Endothelial cell of umbilical vein (primary cell): ENCODE results near the gene PLAGL2.

Source experiments
- CTCF ChIP-seq, 2 donors: IDR thresholded peaks; 1 replicate in 1 of 2; 2 replicates in 1 of 2; pipeline ENCODE4 v1.5.1; 2011; ENCODE audit warnings: low read length in 2 of 2, mild to moderate bottlenecking in 2 of 2, moderate library complexity in 2 of 2, control low read depth in 1 of 2, inconsistent platforms in 1 of 2, low read depth in 1 of 2; ENCODE audit not compliant: insufficient read depth in 1 of 2; ENCODE audit errors: extremely low read depth in 1 of 2
- POLR2A ChIP-seq: IDR thresholded peaks from 2 replicates; pipeline ENCODE4 v1.6.1; 2012; ENCODE audit warnings: low read depth, mild to moderate bottlenecking, control low read depth, low read length
- POLR2AphosphoS5 ChIP-seq: IDR thresholded peaks from 2 replicates; pipeline ENCODE4 v1.6.1; 2012; ENCODE audit warnings: low read depth, mild to moderate bottlenecking, control low read depth, low read length, moderate library complexity; ENCODE audit not compliant: insufficient read depth

- TF ChIP-seq POLR2A: peak; percentile 23
- no peak for TF ChIP-seq CTCF (IDR thresholded peaks at IDR 0.05; ENCODE audit: extremely low read depth in 1 of 2, insufficient read depth in 1 of 2, low read depth in 1 of 2, low read length in 2 of 2)
- no peak for TF ChIP-seq POLR2AphosphoS5
These were observed 17.6 kb downstream of the PLAGL2 start for GRCh38 chr20:32189691-32190615.
